CD4-positive, alpha-beta T cell treated with Interleukin-6 at 100 ng/mL for 8 hours (primary cell): ENCODE data around the gene FMN2.
"Not testable (repeated sequence)": the region's sequence is repeated elsewhere in the genome, so short reads cannot be mapped to it uniquely, and the experiment has no call there.

Experiments
- DNase-seq: peaks from one replicate; pipeline ENCODE4 v3.0.0-alpha.2; 2020; ENCODE audit warnings: mixed read lengths, low spot score

FMN2 gene

GRCh38 chr1:240138867-240139266 is 47.2 kb downstream of the FMN2 start:
- DNase-seq: no peak

GRCh38 chr1:240139511-240139910 is 47.8 kb downstream of the FMN2 start:
- DNase-seq: no peak

GRCh38 chr1:240145120-240145519 is 53.4 kb downstream of the FMN2 start:
- no peak for DNase-seq

GRCh38 chr1:240148333-240148732 is 56.6 kb downstream of the FMN2 start:
- DNase-seq: no peak

GRCh38 chr1:240149484-240150094 is 57.9 kb downstream of the FMN2 start:
- no peak for DNase-seq

- DNase-seq: no peak
Measured at GRCh38 chr1:240151136-240151735, 59.6 kb downstream of the FMN2 start.

GRCh38 chr1:240152611-240153297 is 61.1 kb downstream of the FMN2 start:
- no peak for DNase-seq

GRCh38 chr1:240155605-240156004 is 63.9 kb downstream of the FMN2 start:
- DNase-seq: no peak

- no peak for DNase-seq
Measured at GRCh38 chr1:240164742-240165141, 73.1 kb downstream of the FMN2 start.

GRCh38 chr1:240169188-240169587 is 77.5 kb downstream of the FMN2 start:
- no peak for DNase-seq

- DNase-seq: no peak
Measured at GRCh38 chr1:240170266-240170665, 78.6 kb downstream of the FMN2 start.

- DNase-seq: no peak
Measured at GRCh38 chr1:240170806-240171205, 79.1 kb downstream of the FMN2 start.

- DNase-seq: no peak
Measured at GRCh38 chr1:240171907-240172306, 80.2 kb downstream of the FMN2 start.

GRCh38 chr1:240173836-240174235 is 82.2 kb downstream of the FMN2 start:
- no peak for DNase-seq

- no peak for DNase-seq
Measured at GRCh38 chr1:240174734-240175133, 83.1 kb downstream of the FMN2 start.

GRCh38 chr1:240178366-240178765 is 86.7 kb downstream of the FMN2 start:
- no peak for DNase-seq

GRCh38 chr1:240184682-240185081 is 93.0 kb downstream of the FMN2 start:
- DNase-seq: not testable (repeated sequence)

GRCh38 chr1:240188139-240188538 is 96.5 kb downstream of the FMN2 start:
- DNase-seq: no peak

GRCh38 chr1:240189386-240189989 is 97.8 kb downstream of the FMN2 start:
- peak; percentile 11 for DNase-seq

GRCh38 chr1:240190881-240191401 is 99.3 kb downstream of the FMN2 start:
- DNase-seq: no peak

GRCh38 chr1:240192851-240193250 is 101.2 kb downstream of the FMN2 start:
- no peak for DNase-seq

- no peak for DNase-seq
Measured at GRCh38 chr1:240193679-240194078, 102.0 kb downstream of the FMN2 start.

GRCh38 chr1:240194120-240194519 is 102.4 kb downstream of the FMN2 start:
- no peak for DNase-seq
